ENCODE data around the gene SSPN.
A peak's percentile ranks its signal among the peaks of the same experiment; 100 is the strongest.

Gene SSPN

GRCh38 chr12:26239122-26239851 lies 43.9 kb downstream of the SSPN start:
- Histone ChIP-seq H3K27me3 (ENCODE audit: insufficient read depth, insufficient read length) (peaks cover 26% of the 10 kb centered on the region), H3K9me3 (ENCODE audit: insufficient read depth, low read length) (no peaks in the 10 kb centered on the region), H3K4me1 (ENCODE audit: insufficient read depth, insufficient read length) (peaks cover 5% of the 10 kb centered on the region), H3K9ac (ENCODE audit: insufficient read length, low read depth) (no peak overlapping the region), H3K4me3 (ENCODE audit: insufficient read length, low read depth) (no peak overlapping the region), H3K36me3 (ENCODE audit: insufficient read depth, insufficient read length, low read length) (no peaks in the 10 kb centered on the region)
- DNase-seq (ENCODE audit: low read depth, low spot score) = peak; percentile 48
- TF ChIP-seq SUZ12 (IDR thresholded peaks at IDR 0.05; ENCODE audit: extremely low read depth, insufficient read depth, insufficient read length) = no peak
- no peak for TF ChIP-seq YY1 (IDR thresholded peaks at IDR 0.05; ENCODE audit: insufficient read depth, insufficient read length)
- no peak for TF ChIP-seq ZNF274 (IDR thresholded peaks at IDR 0.05; ENCODE audit: low read depth, low read length)

GRCh38 chr12:26239852-26240815 lies 44.8 kb downstream of the SSPN start:
- H3K36me3 ChIP-seq (ENCODE audit: insufficient read depth, insufficient read length, low read length) = no peaks in the 10 kb centered on the region
- H3K4me1 ChIP-seq (ENCODE audit: insufficient read depth, insufficient read length) = peaks cover 5% of the 10 kb centered on the region
- no peaks in the 10 kb centered on the region for H3K9me3 ChIP-seq (ENCODE audit: insufficient read depth, low read length)
- no peak overlapping the region for H3K9ac ChIP-seq (ENCODE audit: insufficient read length, low read depth)
- TF ChIP-seq ZNF274 (IDR thresholded peaks at IDR 0.05; ENCODE audit: low read depth, low read length) = no peak
- no peak for TF ChIP-seq YY1 (IDR thresholded peaks at IDR 0.05; ENCODE audit: insufficient read depth, insufficient read length)
- TF ChIP-seq SUZ12 (IDR thresholded peaks at IDR 0.05; ENCODE audit: extremely low read depth, insufficient read depth, insufficient read length) = no peak
- H3K4me3 ChIP-seq (ENCODE audit: insufficient read length, low read depth) = no peak overlapping the region
- no peak for DNase-seq (ENCODE audit: low read depth, low spot score)
- H3K27me3 ChIP-seq (ENCODE audit: insufficient read depth, insufficient read length) = peaks cover 23% of the 10 kb centered on the region

- DNase-seq (ENCODE audit: low read depth, low spot score) = no peak
- Histone ChIP-seq H3K9ac (ENCODE audit: insufficient read length, low read depth) (no peak overlapping the region), H3K36me3 (ENCODE audit: insufficient read depth, insufficient read length, low read length) (no peaks in the 10 kb centered on the region), H3K9me3 (ENCODE audit: insufficient read depth, low read length) (no peaks in the 10 kb centered on the region), H3K27me3 (ENCODE audit: insufficient read depth, insufficient read length) (peaks cover 23% of the 10 kb centered on the region), H3K4me1 (ENCODE audit: insufficient read depth, insufficient read length) (peaks cover 5% of the 10 kb centered on the region), H3K4me3 (ENCODE audit: insufficient read length, low read depth) (no peak overlapping the region)
- no peak for TF ChIP-seq YY1 (IDR thresholded peaks at IDR 0.05; ENCODE audit: insufficient read depth, insufficient read length)
- no peak for TF ChIP-seq SUZ12 (IDR thresholded peaks at IDR 0.05; ENCODE audit: extremely low read depth, insufficient read depth, insufficient read length)
- no peak for TF ChIP-seq ZNF274 (IDR thresholded peaks at IDR 0.05; ENCODE audit: low read depth, low read length)
Measured at GRCh38 chr12:26241080-26241479, 45.7 kb downstream of the SSPN start.

- Histone ChIP-seq H3K9ac (ENCODE audit: insufficient read length, low read depth) (no peak overlapping the region), H3K4me1 (ENCODE audit: insufficient read depth, insufficient read length) (peaks cover 5% of the 10 kb centered on the region), H3K9me3 (ENCODE audit: insufficient read depth, low read length) (no peaks in the 10 kb centered on the region), H3K27me3 (ENCODE audit: insufficient read depth, insufficient read length) (peaks cover 21% of the 10 kb centered on the region), H3K4me3 (ENCODE audit: insufficient read length, low read depth) (no peak overlapping the region), H3K36me3 (ENCODE audit: insufficient read depth, insufficient read length, low read length) (no peaks in the 10 kb centered on the region)
- TF ChIP-seq ZNF274 (IDR thresholded peaks at IDR 0.05; ENCODE audit: low read depth, low read length) (no peak), YY1 (IDR thresholded peaks at IDR 0.05; ENCODE audit: insufficient read depth, insufficient read length) (no peak), SUZ12 (IDR thresholded peaks at IDR 0.05; ENCODE audit: extremely low read depth, insufficient read depth, insufficient read length) (no peak)
- DNase-seq (ENCODE audit: low read depth, low spot score) = no peak
Measured at GRCh38 chr12:26242683-26243082, 47.3 kb downstream of the SSPN start.

GRCh38 chr12:26244503-26244902 lies 49.1 kb downstream of the SSPN start:
- H3K4me1 ChIP-seq (ENCODE audit: insufficient read depth, insufficient read length) = no peaks in the 10 kb centered on the region
- H3K9ac ChIP-seq (ENCODE audit: insufficient read length, low read depth) = no peak overlapping the region
- H3K36me3 ChIP-seq (ENCODE audit: insufficient read depth, insufficient read length, low read length) = no peaks in the 10 kb centered on the region
- peaks cover 21% of the 10 kb centered on the region for H3K27me3 ChIP-seq (ENCODE audit: insufficient read depth, insufficient read length)
- no peak overlapping the region for H3K4me3 ChIP-seq (ENCODE audit: insufficient read length, low read depth)
- DNase-seq (ENCODE audit: low read depth, low spot score) = no peak
- no peak for TF ChIP-seq YY1 (IDR thresholded peaks at IDR 0.05; ENCODE audit: insufficient read depth, insufficient read length)
- TF ChIP-seq ZNF274 (IDR thresholded peaks at IDR 0.05; ENCODE audit: low read depth, low read length) = no peak
- TF ChIP-seq SUZ12 (IDR thresholded peaks at IDR 0.05; ENCODE audit: extremely low read depth, insufficient read depth, insufficient read length) = no peak
- H3K9me3 ChIP-seq (ENCODE audit: insufficient read depth, low read length) = peaks cover 6% of the 10 kb centered on the region

GRCh38 chr12:26245175-26245942 lies 50.0 kb downstream of the SSPN start:
- no peaks in the 10 kb centered on the region for H3K4me1 ChIP-seq (ENCODE audit: insufficient read depth, insufficient read length)
- no peaks in the 10 kb centered on the region for H3K36me3 ChIP-seq (ENCODE audit: insufficient read depth, insufficient read length, low read length)
- H3K27me3 ChIP-seq (ENCODE audit: insufficient read depth, insufficient read length) = peaks cover 19% of the 10 kb centered on the region
- TF ChIP-seq SUZ12 (IDR thresholded peaks at IDR 0.05; ENCODE audit: extremely low read depth, insufficient read depth, insufficient read length) (no peak), ZNF274 (IDR thresholded peaks at IDR 0.05; ENCODE audit: low read depth, low read length) (no peak), YY1 (IDR thresholded peaks at IDR 0.05; ENCODE audit: insufficient read depth, insufficient read length) (no peak)
- peaks cover 11% of the 10 kb centered on the region for H3K9me3 ChIP-seq (ENCODE audit: insufficient read depth, low read length)
- no peak overlapping the region for H3K4me3 ChIP-seq (ENCODE audit: insufficient read length, low read depth)
- no peak for DNase-seq (ENCODE audit: low read depth, low spot score)
- no peak overlapping the region for H3K9ac ChIP-seq (ENCODE audit: insufficient read length, low read depth)
